Measurements from ENCODE around the gene DBF4B.
"Not testable (repeated sequence)": the region's sequence is repeated elsewhere in the genome, so short reads cannot be mapped to it uniquely, and the experiment has no call there.

Gene DBF4B

DNA sequence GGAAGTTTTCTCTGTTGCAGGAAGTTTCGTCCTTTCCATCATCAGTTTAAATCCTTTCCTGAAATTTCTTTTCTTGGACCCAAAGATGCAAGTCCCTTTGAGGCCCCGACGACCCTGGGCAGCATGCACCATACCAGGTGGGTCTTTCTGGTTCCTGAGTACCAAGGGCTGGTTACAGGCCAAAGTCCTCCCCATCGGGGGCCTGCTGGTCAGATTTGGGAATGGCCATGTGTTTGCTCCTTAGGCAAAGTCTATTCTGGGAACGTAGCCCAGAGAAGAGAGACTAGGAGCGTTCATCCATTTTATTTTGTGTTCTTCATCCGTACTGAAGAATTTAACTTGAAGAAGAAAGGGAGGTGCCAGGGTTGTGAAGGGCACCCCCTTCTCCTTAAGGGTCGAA, 32.9 kb downstream of the DBF4B start:
- no peaks in the 10 kb centered on the region for H3K9me2 ChIP-seq (ENCODE audit: low read depth, low read length)
- H3K9me3 ChIP-seq (ENCODE audit: low read length), result no peaks in the 10 kb centered on the region
- H3K79me2 ChIP-seq (ENCODE audit: insufficient read depth, low read length), result no peaks in the 10 kb centered on the region
- no peaks in the 10 kb centered on the region for H3K27me3 ChIP-seq (ENCODE audit: insufficient read depth, low read length)
- H3K4me1 ChIP-seq (ENCODE audit: insufficient read depth, low read length, severe bottlenecking), result no peaks in the 10 kb centered on the region
- no peak overlapping the region for H3K4me3 ChIP-seq (ENCODE audit: low read depth, low read length, poor library complexity, severe bottlenecking)
- no peaks in the 10 kb centered on the region for H4K20me1 ChIP-seq (ENCODE audit: insufficient read depth, low read length)
- no peak overlapping the region for H3K27ac ChIP-seq (ENCODE audit: low read depth, low read length, poor library complexity, severe bottlenecking)
- no peak overlapping the region for H3K9ac ChIP-seq (ENCODE audit: low read length)
- H3K36me3 ChIP-seq (ENCODE audit: insufficient read depth, low read length), result peaks cover 4% of the 10 kb centered on the region
- no peaks in the 10 kb centered on the region for H3F3A ChIP-seq (ENCODE audit: insufficient read depth, low read length)
- no peak overlapping the region for H2AFZ ChIP-seq (ENCODE audit: low read length)
- no peak overlapping the region for H3K4me2 ChIP-seq (ENCODE audit: low read length)
- TF ChIP-seq CTCF (IDR thresholded peaks at IDR 0.05; ENCODE audit: low read length) (no peak), EZH2 (IDR thresholded peaks at IDR 0.05; ENCODE audit: borderline replicate concordance, low read length) (no peak)

DNA sequence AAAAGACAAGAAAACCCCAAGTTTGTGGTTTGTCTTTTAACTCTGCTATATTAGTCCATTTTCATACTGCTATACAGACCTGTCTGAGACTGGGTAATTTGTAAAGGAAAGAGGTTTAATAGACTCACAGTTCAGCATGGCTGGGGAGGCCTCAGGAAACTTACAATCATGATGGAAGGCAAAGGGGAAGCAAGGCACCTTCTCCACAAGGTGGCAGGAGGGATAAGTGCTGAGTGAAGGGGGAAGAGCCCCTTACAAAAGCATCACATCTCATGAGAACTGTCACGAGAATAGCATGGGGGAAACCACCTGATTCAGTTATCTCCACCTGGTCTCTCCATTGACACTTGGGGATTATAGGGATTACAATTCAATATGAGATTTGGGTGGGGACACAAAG, 36.8 kb downstream of the DBF4B start:
- Histone ChIP-seq H3K9me2 (ENCODE audit: low read depth, low read length) (no peaks in the 10 kb centered on the region), H3K36me3 (ENCODE audit: insufficient read depth, low read length) (peaks cover 29% of the 10 kb centered on the region)
- TF ChIP-seq CTCF (IDR thresholded peaks at IDR 0.05; ENCODE audit: low read length), result no peak
- TF ChIP-seq EZH2 (IDR thresholded peaks at IDR 0.05; ENCODE audit: borderline replicate concordance, low read length), result no peak

GRCh38 chr17:44745738-44746137, 37.3 kb downstream of the DBF4B start:
- not testable (repeated sequence) for H3K4me1 ChIP-seq (ENCODE audit: insufficient read depth, low read length, severe bottlenecking); H3K4me2 ChIP-seq (ENCODE audit: low read length); H3K9me2 ChIP-seq (ENCODE audit: low read depth, low read length); H4K20me1 ChIP-seq (ENCODE audit: insufficient read depth, low read length); H3F3A ChIP-seq (ENCODE audit: insufficient read depth, low read length); H3K4me3 ChIP-seq (ENCODE audit: low read depth, low read length, poor library complexity, severe bottlenecking); H2AFZ ChIP-seq (ENCODE audit: low read length); H3K9ac ChIP-seq (ENCODE audit: low read length); H3K9me3 ChIP-seq (ENCODE audit: low read length); H3K27ac ChIP-seq (ENCODE audit: low read depth, low read length, poor library complexity, severe bottlenecking); H3K27me3 ChIP-seq (ENCODE audit: insufficient read depth, low read length); H3K79me2 ChIP-seq (ENCODE audit: insufficient read depth, low read length)
- H3K36me3 ChIP-seq (ENCODE audit: insufficient read depth, low read length), result peaks cover 29% of the 10 kb centered on the region

More for the DNA sequence above, 36.8 kb downstream of the DBF4B start:
- H3K4me2 ChIP-seq (ENCODE audit: low read length), result no peak overlapping the region
- H3F3A ChIP-seq (ENCODE audit: insufficient read depth, low read length), result no peaks in the 10 kb centered on the region
- no peak overlapping the region for H2AFZ ChIP-seq (ENCODE audit: low read length)
- no peak overlapping the region for H3K27ac ChIP-seq (ENCODE audit: low read depth, low read length, poor library complexity, severe bottlenecking)
- no peak overlapping the region for H3K4me3 ChIP-seq (ENCODE audit: low read depth, low read length, poor library complexity, severe bottlenecking)
- no peaks in the 10 kb centered on the region for H3K4me1 ChIP-seq (ENCODE audit: insufficient read depth, low read length, severe bottlenecking)
- H3K27me3 ChIP-seq (ENCODE audit: insufficient read depth, low read length), result no peaks in the 10 kb centered on the region
- no peaks in the 10 kb centered on the region for H3K79me2 ChIP-seq (ENCODE audit: insufficient read depth, low read length)
- H4K20me1 ChIP-seq (ENCODE audit: insufficient read depth, low read length), result no peaks in the 10 kb centered on the region
- no peaks in the 10 kb centered on the region for H3K9me3 ChIP-seq (ENCODE audit: low read length)
- no peak overlapping the region for H3K9ac ChIP-seq (ENCODE audit: low read length)

DNA sequence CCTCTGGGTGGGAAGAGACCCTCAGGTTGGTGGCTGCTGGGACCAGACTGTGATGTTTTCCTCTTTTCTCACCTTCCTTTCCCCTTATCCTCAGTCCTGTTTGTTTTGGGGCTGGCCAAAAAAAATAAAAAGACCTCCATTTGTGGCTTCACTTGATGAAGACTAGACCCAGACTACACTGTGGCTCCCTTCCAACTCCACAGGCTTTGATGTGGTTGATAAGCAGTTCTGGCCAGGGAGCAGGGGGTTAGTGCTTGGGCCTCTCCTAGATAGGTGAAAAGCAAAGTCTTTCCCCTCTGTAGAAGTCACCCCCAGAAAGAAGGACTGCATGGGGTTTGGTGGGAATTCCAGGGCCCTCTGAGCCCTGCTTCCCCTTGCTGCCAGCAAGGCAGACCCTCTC, 39.1 kb downstream of the DBF4B start:
- Histone ChIP-seq H3K9me2 (ENCODE audit: low read depth, low read length) (no peaks in the 10 kb centered on the region), H2AFZ (ENCODE audit: low read length) (no peak overlapping the region), H3K9ac (ENCODE audit: low read length) (no peak overlapping the region), H3K36me3 (ENCODE audit: insufficient read depth, low read length) (peaks cover 25% of the 10 kb centered on the region), H3K9me3 (ENCODE audit: low read length) (no peaks in the 10 kb centered on the region), H3K4me3 (ENCODE audit: low read depth, low read length, poor library complexity, severe bottlenecking) (no peak overlapping the region), H3K79me2 (ENCODE audit: insufficient read depth, low read length) (no peaks in the 10 kb centered on the region), H3F3A (ENCODE audit: insufficient read depth, low read length) (no peaks in the 10 kb centered on the region), H3K27ac (ENCODE audit: low read depth, low read length, poor library complexity, severe bottlenecking) (no peak overlapping the region), H3K4me2 (ENCODE audit: low read length) (no peak overlapping the region), H3K4me1 (ENCODE audit: insufficient read depth, low read length, severe bottlenecking) (no peaks in the 10 kb centered on the region), H4K20me1 (ENCODE audit: insufficient read depth, low read length) (no peaks in the 10 kb centered on the region), H3K27me3 (ENCODE audit: insufficient read depth, low read length) (no peaks in the 10 kb centered on the region)
- TF ChIP-seq EZH2 (IDR thresholded peaks at IDR 0.05; ENCODE audit: borderline replicate concordance, low read length) (no peak), CTCF (IDR thresholded peaks at IDR 0.05; ENCODE audit: low read length) (no peak)
